GOT3 (cell line): ENCODE data around the gene ATIC.

Experiments
- DNase-seq: peaks from one replicate; lab custom pipeline; 2025; ENCODE audit warnings: mixed read lengths; lab: John Stamatoyannopoulos, UW

Gene ATIC

GRCh38 chr2:215361211-215361875 lies 49.5 kb downstream of the ATIC start:
- DNase-seq, result no peak

GRCh38 chr2:215361876-215362561 lies 50.2 kb downstream of the ATIC start:
- DNase-seq, result no peak

GRCh38 chr2:215362562-215362904 lies 50.7 kb downstream of the ATIC start:
- DNase-seq, result no peak

GRCh38 chr2:215363039-215363438 lies 51.2 kb downstream of the ATIC start:
- no peak for DNase-seq

- DNase-seq, result no peak
Measured at GRCh38 chr2:215363461-215364156, 51.8 kb downstream of the ATIC start.

GRCh38 chr2:215364157-215365155 lies 52.6 kb downstream of the ATIC start:
- no peak for DNase-seq

- no peak for DNase-seq
Measured at GRCh38 chr2:215365184-215365658, 53.4 kb downstream of the ATIC start.

GRCh38 chr2:215366440-215367032 lies 54.7 kb downstream of the ATIC start:
- no peak for DNase-seq

GRCh38 chr2:215367662-215368492 lies 56.0 kb downstream of the ATIC start:
- no peak for DNase-seq

- DNase-seq, result no peak
Measured at GRCh38 chr2:215368493-215368809, 56.6 kb downstream of the ATIC start.

- no peak for DNase-seq
Measured at GRCh38 chr2:215369181-215369760, 57.4 kb downstream of the ATIC start.

GRCh38 chr2:215370112-215370965 lies 58.5 kb downstream of the ATIC start:
- DNase-seq, result no peak

GRCh38 chr2:215371915-215372897 lies 60.3 kb downstream of the ATIC start:
- DNase-seq, result no peak

GRCh38 chr2:215372968-215373649 lies 61.2 kb downstream of the ATIC start:
- DNase-seq, result no peak

GRCh38 chr2:215374002-215374401 lies 62.1 kb downstream of the ATIC start:
- no peak for DNase-seq

GRCh38 chr2:215374642-215375466 lies 63.0 kb downstream of the ATIC start:
- no peak for DNase-seq

GRCh38 chr2:215375467-215375830 lies 63.6 kb downstream of the ATIC start:
- no peak for DNase-seq
